H1 (cell line): ENCODE results near the gene SYNJ2.

Experiments used
- BRCA1 ChIP-seq: IDR thresholded peaks from 2 replicates; pipeline ENCODE4 v1.6.1; 2012; ENCODE audit warnings: low read depth, low read length, improper control_type of control experiment
- CHD1 ChIP-seq: IDR thresholded peaks from 2 replicates; pipeline ENCODE4 v1.6.1; 2012; ENCODE audit warnings: low read depth, low read length, improper control_type of control experiment
- CTCF ChIP-seq, 3 experiments: IDR thresholded peaks; 1 replicate in 2 of 3; 2 replicates in 1 of 3; pipeline versions ENCODE4 v1.5.1 to v1.6.1; 2011; ENCODE audit warnings: low read length in 3 of 3, mild to moderate bottlenecking in 3 of 3, inconsistent platforms in 2 of 3, low read depth in 1 of 3, moderate library complexity in 1 of 3; ENCODE audit not compliant: insufficient read depth in 1 of 3; ENCODE audit errors: control extremely low read depth in 1 of 3
- EP300 ChIP-seq, 2 experiments: IDR thresholded peaks; 1 replicate in 1 of 2; 2 replicates in 1 of 2; pipeline ENCODE4 v1.6.1; 2011 to 2012; ENCODE audit warnings: low read depth in 2 of 2, low read length in 2 of 2, mild to moderate bottlenecking in 2 of 2, borderline replicate concordance in 1 of 2, inconsistent platforms in 1 of 2, moderate library complexity in 1 of 2
- POLR2AphosphoS5 ChIP-seq: IDR thresholded peaks from 2 replicates; pipeline ENCODE4 v1.6.1; 2011; ENCODE audit warnings: low read depth, low read length
- RAD21 ChIP-seq, 2 experiments: IDR thresholded peaks in 1 of 2; conservative IDR thresholded peaks in 1 of 2; 2 replicates each; pipeline ENCODE4 v1.6.1; 2011; ENCODE audit warnings: low read depth in 2 of 2, low read length in 2 of 2, improper control_type of control experiment in 1 of 2, inconsistent platforms in 1 of 2, mild to moderate bottlenecking in 1 of 2, moderate library complexity in 1 of 2
- TF ChIP-seq, protein P1 (sequence below): IDR thresholded peaks from 2 replicates; pipeline ENCODE4 v1.6.1; 2011; ENCODE audit warnings: low read depth, mild to moderate bottlenecking, low read length; ENCODE audit not compliant: insufficient read depth

GRCh38 chr6:158042245-158042798 is 60.7 kb downstream of the SYNJ2 start:
- no peak for TF ChIP-seq RAD21 (IDR thresholded peaks at IDR 0.05 in 1 of 2, conservative IDR thresholded peaks at IDR 0.05 in 1 of 2; ENCODE audit: low read depth in 2 of 2, low read length in 2 of 2)
- no peak for TF ChIP-seq CHD1
- TF ChIP-seq, protein P1, sequence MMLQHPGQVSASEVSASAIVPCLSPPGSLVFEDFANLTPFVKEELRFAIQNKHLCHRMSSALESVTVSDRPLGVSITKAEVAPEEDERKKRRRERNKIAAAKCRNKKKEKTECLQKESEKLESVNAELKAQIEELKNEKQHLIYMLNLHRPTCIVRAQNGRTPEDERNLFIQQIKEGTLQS, result no peak
- TF ChIP-seq BRCA1, result no peak
- TF ChIP-seq POLR2AphosphoS5, result no peak
- TF ChIP-seq CTCF (IDR thresholded peaks at IDR 0.05; ENCODE audit: control extremely low read depth in 1 of 3, insufficient read depth in 1 of 3, low read depth in 1 of 3, low read length in 3 of 3), result no peak
- no peak for TF ChIP-seq EP300 (IDR thresholded peaks at IDR 0.05; ENCODE audit: borderline replicate concordance in 1 of 2, low read depth in 2 of 2, low read length in 2 of 2)
